Measurements from ENCODE around the gene OR10G7.

Gene OR10G7

DNA sequence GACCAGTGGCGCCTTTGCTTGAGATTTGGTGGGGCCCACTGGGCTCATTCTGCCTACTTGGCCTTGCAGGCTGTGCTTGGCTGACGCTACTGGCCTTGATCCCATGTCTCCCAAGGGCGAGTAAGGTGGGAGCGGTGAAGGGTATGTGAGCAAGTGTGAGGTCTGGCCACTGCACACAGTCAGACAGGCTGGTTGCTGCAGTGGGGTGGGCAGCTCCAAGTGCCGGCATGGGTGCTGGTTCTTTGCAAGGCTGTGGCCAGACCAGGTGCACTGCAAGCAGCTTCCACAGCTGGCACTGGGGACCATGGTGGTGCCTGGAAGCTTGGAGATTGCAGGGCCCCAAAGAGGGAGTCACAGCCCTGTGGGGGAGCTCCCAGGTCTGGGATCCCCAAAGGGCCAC is 33.4 kb upstream of the OR10G7 start:
- CTCF ChIA-PET = no interaction called here
- no peak for DNase-seq (ENCODE audit: extremely low spot score)
- POLR2A ChIA-PET = no interaction called here
- TF ChIP-seq ZNF384 (IDR thresholded peaks at IDR 0.05) (no peak), FOXK2 (IDR thresholded peaks at IDR 0.05) (no peak), CTBP1 (IDR thresholded peaks at IDR 0.05; ENCODE audit: borderline replicate concordance) (no peak), FOXM1 (IDR thresholded peaks at IDR 0.05; ENCODE audit: borderline replicate concordance) (no peak), LEF1 (IDR thresholded peaks at IDR 0.05; ENCODE audit: borderline replicate concordance) (no peak), BHLHE40 (IDR thresholded peaks at IDR 0.05; ENCODE audit: borderline replicate concordance) (no peak), FOXA1 (IDR thresholded peaks at IDR 0.05) (no peak)

DNA sequence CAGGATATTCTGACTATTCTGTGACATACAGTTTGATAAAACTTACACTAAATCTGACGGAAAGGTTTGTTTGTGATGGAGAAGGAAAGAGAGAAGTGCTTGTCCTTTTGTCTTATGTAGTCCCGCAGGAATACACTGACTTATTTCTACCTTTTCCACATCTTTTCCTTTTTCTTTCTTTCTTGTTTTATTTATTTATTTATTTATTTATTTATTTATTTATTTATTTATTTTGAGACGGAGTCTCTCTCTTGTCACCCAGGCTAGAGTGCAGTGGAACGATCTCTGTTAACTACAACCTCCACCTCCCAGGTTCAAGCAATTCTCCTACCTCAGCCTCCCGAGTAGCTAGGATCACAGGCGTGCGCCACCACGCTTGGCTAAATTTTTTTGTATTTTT is 31.0 kb upstream of the OR10G7 start:
- ChIA-PET POLR2A (no interaction called here), CTCF (interaction anchor here (1.0 to 2.9 kb wide), 5 partner anchors 122 to 514 kb away, joined by 3 to 19 read pairs (median 3); no protein-coding TSS in a partner anchor)
- TF ChIP-seq ARNT (IDR thresholded peaks at IDR 0.05) = no peak
- no peak for TF ChIP-seq ZNF384 (IDR thresholded peaks at IDR 0.05)
- no peak for TF ChIP-seq TARDBP (IDR thresholded peaks at IDR 0.05)
- TF ChIP-seq FOXK2 (IDR thresholded peaks at IDR 0.05) = no peak
- TF ChIP-seq SP1 (IDR thresholded peaks at IDR 0.05) = no peak
- no peak for TF ChIP-seq HDGF (IDR thresholded peaks at IDR 0.05; ENCODE audit: borderline replicate concordance)
- TF ChIP-seq FOXM1 (IDR thresholded peaks at IDR 0.05; ENCODE audit: borderline replicate concordance) = no peak
- no peak for TF ChIP-seq CTBP1 (IDR thresholded peaks at IDR 0.05; ENCODE audit: borderline replicate concordance)
- no peak for TF ChIP-seq LEF1 (IDR thresholded peaks at IDR 0.05; ENCODE audit: borderline replicate concordance)
- TF ChIP-seq ELF4 (IDR thresholded peaks at IDR 0.05) = no peak
- TF ChIP-seq SUZ12 (IDR thresholded peaks at IDR 0.05) = no peak
- TF ChIP-seq BHLHE40 (IDR thresholded peaks at IDR 0.05; ENCODE audit: borderline replicate concordance) = no peak
- no peak for TF ChIP-seq FOXA1 (IDR thresholded peaks at IDR 0.05)
- no peak for TF ChIP-seq L3MBTL2 (conservative IDR thresholded peaks at IDR 0.05)
- TF ChIP-seq, protein P1, sequence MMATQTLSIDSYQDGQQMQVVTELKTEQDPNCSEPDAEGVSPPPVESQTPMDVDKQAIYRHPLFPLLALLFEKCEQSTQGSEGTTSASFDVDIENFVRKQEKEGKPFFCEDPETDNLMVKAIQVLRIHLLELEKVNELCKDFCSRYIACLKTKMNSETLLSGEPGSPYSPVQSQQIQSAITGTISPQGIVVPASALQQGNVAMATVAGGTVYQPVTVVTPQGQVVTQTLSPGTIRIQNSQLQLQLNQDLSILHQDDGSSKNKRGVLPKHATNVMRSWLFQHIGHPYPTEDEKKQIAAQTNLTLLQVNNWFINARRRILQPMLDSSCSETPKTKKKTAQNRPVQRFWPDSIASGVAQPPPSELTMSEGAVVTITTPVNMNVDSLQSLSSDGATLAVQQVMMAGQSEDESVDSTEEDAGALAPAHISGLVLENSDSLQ (IDR thresholded peaks at IDR 0.05) = no peak
- TF ChIP-seq NFRKB (IDR thresholded peaks at IDR 0.05) = no peak
- no peak for DNase-seq (ENCODE audit: extremely low spot score)

DNA sequence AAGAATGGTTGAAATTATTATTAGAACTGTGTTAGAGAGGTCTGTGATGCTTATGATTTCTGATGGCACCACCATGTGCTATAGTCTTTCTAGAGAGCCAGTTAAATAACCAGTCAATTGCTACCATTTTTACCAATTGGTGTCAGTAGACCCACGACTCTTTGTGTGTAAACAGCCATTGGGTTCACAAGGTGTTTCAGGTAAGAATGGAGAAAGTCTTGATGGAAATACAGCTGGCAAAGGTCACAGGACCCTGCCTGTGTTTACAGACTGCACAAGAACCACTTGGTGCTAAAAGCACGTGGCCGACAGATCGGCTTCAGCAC is 30.5 kb upstream of the OR10G7 start:
- DNase-seq (ENCODE audit: extremely low spot score) = no peak
- ChIA-PET POLR2A (no interaction called here), CTCF (interaction anchor here (0.7 to 2.9 kb wide), 9 partner anchors 48 to 1299 kb away, joined by 3 to 19 read pairs (median 3); no protein-coding TSS in a partner anchor)
- TF ChIP-seq CTBP1 (IDR thresholded peaks at IDR 0.05; ENCODE audit: borderline replicate concordance) = no peak
- no peak for TF ChIP-seq FOXA1 (IDR thresholded peaks at IDR 0.05)
- no peak for TF ChIP-seq ZNF384 (IDR thresholded peaks at IDR 0.05)
- no peak for TF ChIP-seq SUZ12 (IDR thresholded peaks at IDR 0.05)
- TF ChIP-seq ARNT (IDR thresholded peaks at IDR 0.05) = no peak
- TF ChIP-seq, protein P1 (IDR thresholded peaks at IDR 0.05) = no peak
- no peak for TF ChIP-seq HDGF (IDR thresholded peaks at IDR 0.05; ENCODE audit: borderline replicate concordance)
- no peak for TF ChIP-seq FOXK2 (IDR thresholded peaks at IDR 0.05)
- no peak for TF ChIP-seq ELF4 (IDR thresholded peaks at IDR 0.05)
- TF ChIP-seq LEF1 (IDR thresholded peaks at IDR 0.05; ENCODE audit: borderline replicate concordance) = no peak
- no peak for TF ChIP-seq SP1 (IDR thresholded peaks at IDR 0.05)
- TF ChIP-seq BHLHE40 (IDR thresholded peaks at IDR 0.05; ENCODE audit: borderline replicate concordance) = no peak
- no peak for TF ChIP-seq L3MBTL2 (conservative IDR thresholded peaks at IDR 0.05)
- no peak for TF ChIP-seq NFRKB (IDR thresholded peaks at IDR 0.05)

DNA sequence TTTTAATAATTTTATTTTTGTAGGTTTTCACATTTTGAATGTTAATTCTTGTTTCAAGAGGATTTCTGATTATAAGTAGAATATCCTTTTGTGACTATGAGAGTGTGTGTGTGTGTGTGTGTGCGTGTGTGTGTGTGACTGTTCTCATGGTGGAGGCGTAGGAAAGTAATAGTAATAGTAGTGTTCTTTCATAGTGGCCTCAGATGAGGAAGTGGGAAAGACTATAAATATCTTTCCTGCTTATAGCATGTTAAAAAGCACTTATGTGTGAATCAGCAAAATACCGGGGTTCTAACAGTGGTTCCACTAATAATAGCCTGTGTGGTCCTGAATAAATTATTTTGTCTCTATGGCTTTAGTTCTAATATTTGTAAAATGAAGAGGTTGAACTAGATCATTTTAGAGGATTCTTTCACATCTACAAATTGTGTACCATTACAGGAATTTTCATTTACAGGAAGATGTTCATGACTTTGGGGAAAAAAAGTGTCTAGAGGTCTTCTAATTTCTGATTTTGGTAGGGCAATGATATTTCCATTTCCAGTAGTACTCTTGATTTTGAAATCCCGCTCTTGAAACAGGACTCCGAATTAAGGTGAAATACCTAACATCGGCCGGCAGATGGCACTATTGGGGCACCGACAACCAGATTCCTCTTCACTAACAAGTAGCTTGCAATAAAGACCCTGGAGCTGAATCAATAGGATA is 29.9 kb upstream of the OR10G7 start:
- ChIA-PET CTCF (interaction anchor here (0.7 to 2.9 kb wide), 9 partner anchors 49 to 1299 kb away, joined by 3 to 19 read pairs (median 3); no protein-coding TSS in a partner anchor), POLR2A (no interaction called here)
- no peak for TF ChIP-seq FOXM1 (IDR thresholded peaks at IDR 0.05; ENCODE audit: borderline replicate concordance)
- TF ChIP-seq, protein P1 (IDR thresholded peaks at IDR 0.05) = no peak
- TF ChIP-seq SP1 (IDR thresholded peaks at IDR 0.05) = no peak
- TF ChIP-seq HDGF (IDR thresholded peaks at IDR 0.05; ENCODE audit: borderline replicate concordance) = no peak
- TF ChIP-seq TARDBP (IDR thresholded peaks at IDR 0.05) = no peak
- TF ChIP-seq FOXK2 (IDR thresholded peaks at IDR 0.05) = no peak
- no peak for TF ChIP-seq NFRKB (IDR thresholded peaks at IDR 0.05)
- TF ChIP-seq SUZ12 (IDR thresholded peaks at IDR 0.05) = no peak
- no peak for TF ChIP-seq ZNF384 (IDR thresholded peaks at IDR 0.05)
- no peak for TF ChIP-seq L3MBTL2 (conservative IDR thresholded peaks at IDR 0.05)
- no peak for TF ChIP-seq FOXA1 (IDR thresholded peaks at IDR 0.05)
- no peak for TF ChIP-seq ELF4 (IDR thresholded peaks at IDR 0.05)
- TF ChIP-seq CTBP1 (IDR thresholded peaks at IDR 0.05; ENCODE audit: borderline replicate concordance) = no peak
- TF ChIP-seq LEF1 (IDR thresholded peaks at IDR 0.05; ENCODE audit: borderline replicate concordance) = no peak
- TF ChIP-seq ARNT (IDR thresholded peaks at IDR 0.05) = no peak
- TF ChIP-seq BHLHE40 (IDR thresholded peaks at IDR 0.05; ENCODE audit: borderline replicate concordance) = no peak
- DNase-seq (ENCODE audit: extremely low spot score) = peak; percentile 60

DNA sequence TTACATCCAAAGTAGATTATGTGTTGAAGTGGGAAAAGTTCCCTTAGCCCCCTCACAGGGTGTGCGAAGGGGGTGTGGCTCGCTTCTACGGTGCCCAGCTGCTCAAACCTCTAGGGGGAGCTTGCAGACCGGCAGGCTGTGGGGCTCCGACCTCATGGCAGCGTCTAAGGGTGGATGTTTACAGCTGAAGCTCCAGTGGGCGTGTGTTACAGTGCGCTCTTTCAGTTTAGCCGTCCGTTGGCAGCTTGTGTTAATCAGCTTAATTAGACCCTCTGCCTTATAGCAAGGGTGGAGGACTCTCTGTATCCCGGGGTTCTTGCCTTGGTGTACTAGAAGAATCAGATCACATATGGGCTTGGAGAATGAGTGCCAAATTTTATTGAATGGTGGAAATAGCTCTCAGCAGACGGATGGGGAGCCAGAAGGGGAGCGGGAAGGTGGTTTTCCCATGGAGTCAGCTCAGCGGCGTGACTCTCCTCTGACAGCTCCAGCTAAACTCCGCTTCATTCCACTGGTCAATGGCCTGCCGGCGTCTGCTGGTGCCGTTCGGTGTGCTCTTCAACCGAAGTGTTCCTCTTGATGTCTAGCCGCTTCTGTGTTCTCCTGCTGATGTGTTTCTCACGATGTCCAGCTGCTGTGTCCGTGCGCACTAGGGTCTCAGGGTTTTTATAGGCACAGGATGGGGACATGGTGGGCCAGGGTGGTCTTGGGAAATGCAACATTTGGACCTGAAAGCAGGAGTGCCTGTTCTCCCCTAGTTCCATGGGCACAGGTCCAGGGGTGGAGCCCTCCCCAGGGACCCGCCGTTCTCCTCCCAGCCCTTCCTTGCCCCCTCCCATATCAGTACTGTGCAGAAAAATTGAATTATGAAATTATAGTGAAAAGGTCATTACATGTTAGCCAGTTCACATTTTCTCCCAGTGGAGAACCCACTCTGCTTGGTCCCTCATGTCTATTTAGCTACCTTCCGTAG is 28.6 kb upstream of the OR10G7 start:
- TF ChIP-seq ELF4 (IDR thresholded peaks at IDR 0.05) (no peak), SP1 (IDR thresholded peaks at IDR 0.05) (no peak), CTBP1 (IDR thresholded peaks at IDR 0.05; ENCODE audit: borderline replicate concordance) (no peak)
- DNase-seq (ENCODE audit: extremely low spot score) = peak; percentile 30
- ChIA-PET POLR2A (no interaction called here), CTCF (interaction anchor here (0.6 to 2.9 kb wide), 7 partner anchors 75 to 516 kb away, joined by 3 to 19 read pairs (median 4); no protein-coding TSS in a partner anchor)

All from HEK293T (cell line).